ENCODE data around the gene SLC7A6.

SLC7A6 gene

DNA sequence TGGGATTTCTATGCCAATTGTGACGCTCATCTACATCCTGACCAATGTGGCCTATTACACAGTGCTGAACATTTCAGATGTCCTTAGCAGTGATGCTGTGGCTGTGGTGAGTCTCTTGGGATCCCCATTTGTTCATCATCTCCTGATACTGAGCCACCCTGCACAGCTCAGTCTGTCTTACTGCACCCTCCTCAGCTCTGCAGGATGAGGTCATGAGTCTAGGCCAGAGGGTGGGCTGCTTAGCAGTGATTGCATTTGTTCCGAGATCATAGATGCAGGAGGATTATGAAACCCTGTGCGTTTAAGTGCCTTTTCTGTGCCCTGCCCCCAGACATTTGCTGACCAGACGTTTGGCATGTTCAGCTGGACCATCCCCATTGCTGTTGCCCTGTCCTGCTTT lies 26.9 kb downstream of the SLC7A6 start:
- Mint-ChIP-seq H3K27me3 (no peaks in the 10 kb centered on the region), H3K9me3 (ENCODE audit: low read depth) (no peaks in the 10 kb centered on the region), H3K27ac (peak overlapping the region; percentile 96), H3K36me3 (peaks cover 21% of the 10 kb centered on the region), H3K4me1 (ENCODE audit: low read depth) (peaks cover 74% of the 10 kb centered on the region), H3K4me3 (peak overlapping the region; percentile 51)

DNA sequence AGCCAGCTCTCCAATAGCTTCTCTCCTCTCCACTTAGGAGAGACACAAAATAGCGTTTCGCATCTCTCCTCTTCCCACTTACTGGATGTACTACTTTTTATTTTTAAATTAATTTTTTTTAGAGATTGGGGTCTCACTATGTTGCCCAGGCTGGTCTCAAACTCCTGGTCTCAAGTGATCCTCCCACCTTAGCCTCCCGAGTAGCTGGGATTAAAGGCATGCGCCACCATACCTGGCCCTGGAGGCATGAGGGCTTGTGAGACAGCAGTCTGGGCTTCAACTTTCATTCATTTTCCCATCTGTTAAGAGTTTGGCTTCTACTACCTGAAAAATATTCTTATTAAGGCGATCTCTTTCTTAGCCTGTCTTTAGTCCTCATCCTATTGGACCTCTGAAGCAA lies 28.1 kb downstream of the SLC7A6 start:
- Mint-ChIP-seq H3K27ac (peak overlapping the region; percentile 96), H3K36me3 (peaks cover 12% of the 10 kb centered on the region), H3K27me3 (no peaks in the 10 kb centered on the region), H3K4me1 (ENCODE audit: low read depth) (peaks cover 66% of the 10 kb centered on the region), H3K9me3 (ENCODE audit: low read depth) (no peaks in the 10 kb centered on the region), H3K4me3 (no peak overlapping the region)

DNA sequence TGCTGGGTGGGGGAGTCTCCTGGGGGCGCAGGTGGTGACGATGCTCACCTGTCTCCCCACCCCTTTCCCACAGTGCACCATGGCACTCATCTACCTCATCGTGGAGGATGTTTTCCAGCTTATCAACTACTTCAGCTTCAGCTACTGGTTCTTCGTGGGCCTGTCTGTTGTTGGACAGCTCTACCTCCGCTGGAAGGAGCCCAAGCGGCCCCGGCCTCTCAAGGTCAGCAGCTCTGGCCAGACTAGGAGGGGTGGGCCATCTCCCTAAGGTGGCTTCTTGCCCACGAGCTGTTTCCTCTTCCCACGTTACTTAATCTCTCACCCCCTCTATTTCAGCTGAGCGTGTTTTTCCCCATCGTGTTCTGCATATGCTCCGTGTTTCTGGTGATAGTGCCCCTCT lies 32.0 kb downstream of the SLC7A6 start:
- H3K27ac Mint-ChIP-seq, result peak overlapping the region; percentile 67
- H3K9me3 Mint-ChIP-seq (ENCODE audit: low read depth), result no peaks in the 10 kb centered on the region
- peaks cover 45% of the 10 kb centered on the region for H3K4me1 Mint-ChIP-seq (ENCODE audit: low read depth)
- no peak overlapping the region for H3K4me3 Mint-ChIP-seq
- H3K36me3 Mint-ChIP-seq, result peaks cover 9% of the 10 kb centered on the region
- H3K27me3 Mint-ChIP-seq, result no peaks in the 10 kb centered on the region

DNA sequence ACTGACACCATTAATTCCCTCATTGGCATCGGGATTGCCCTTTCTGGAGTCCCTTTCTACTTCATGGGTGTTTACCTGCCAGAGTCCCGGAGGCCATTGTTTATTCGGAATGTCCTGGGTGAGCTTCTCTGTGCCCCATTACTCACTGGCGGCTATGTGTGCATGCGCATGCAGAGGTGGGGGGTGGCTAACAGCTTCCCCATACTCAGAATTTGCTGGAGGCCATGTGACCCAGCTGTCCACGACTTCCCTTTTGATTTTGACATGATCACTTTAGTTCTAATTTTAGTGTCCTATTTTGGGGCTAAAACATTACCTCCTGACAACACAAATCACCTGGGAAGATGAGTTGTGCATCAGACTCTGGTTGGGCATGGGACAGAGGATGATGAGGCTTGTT lies 32.4 kb downstream of the SLC7A6 start:
- Mint-ChIP-seq H3K4me3 (no peak overlapping the region), H3K9me3 (ENCODE audit: low read depth) (no peaks in the 10 kb centered on the region), H3K27ac (peak overlapping the region; percentile 67), H3K4me1 (ENCODE audit: low read depth) (peaks cover 41% of the 10 kb centered on the region), H3K27me3 (no peaks in the 10 kb centered on the region), H3K36me3 (peaks cover 11% of the 10 kb centered on the region)

DNA sequence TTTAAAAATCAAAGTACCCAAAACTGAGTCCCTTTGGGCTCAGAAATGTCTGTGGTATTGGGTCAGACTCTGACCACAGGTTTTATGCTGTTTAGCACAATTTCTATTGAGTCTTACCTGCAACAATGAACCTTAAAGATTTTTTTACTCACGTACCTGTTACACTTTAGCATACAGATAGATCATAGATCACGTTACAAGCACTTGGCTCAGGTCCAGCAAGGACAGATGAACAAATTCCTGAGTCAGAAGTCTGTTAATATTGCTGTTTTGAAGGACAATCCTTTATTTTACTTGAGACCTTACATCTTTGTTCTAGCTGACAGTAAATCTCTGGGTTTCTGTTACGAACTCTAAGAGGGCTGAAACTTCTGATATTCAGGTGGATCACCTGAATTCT lies 33.6 kb downstream of the SLC7A6 start:
- Mint-ChIP-seq H3K36me3 (peaks cover 17% of the 10 kb centered on the region), H3K27me3 (no peaks in the 10 kb centered on the region), H3K9me3 (ENCODE audit: low read depth) (no peaks in the 10 kb centered on the region), H3K27ac (peak overlapping the region; percentile 54), H3K4me1 (ENCODE audit: low read depth) (peaks cover 34% of the 10 kb centered on the region), H3K4me3 (no peak overlapping the region)

DNA sequence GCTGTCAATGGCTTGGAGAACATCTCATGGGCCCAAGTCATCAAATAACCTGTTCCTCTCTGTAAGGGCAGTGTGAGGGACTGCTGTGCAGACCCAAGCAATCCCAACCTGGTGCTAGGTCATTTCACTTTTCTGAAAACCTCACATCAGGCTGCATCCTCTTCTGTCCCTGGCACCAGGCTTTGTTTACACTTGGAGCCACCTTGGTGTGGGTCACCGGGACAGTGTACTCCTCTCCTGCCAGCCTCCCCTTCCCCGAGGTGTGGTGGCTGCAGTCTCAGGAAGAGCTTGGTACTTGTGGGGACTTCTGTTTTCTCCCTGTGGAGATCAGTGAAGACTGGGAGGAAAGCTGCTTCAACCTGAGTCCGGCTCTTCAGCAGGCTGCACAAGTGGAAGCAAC lies 34.0 kb downstream of the SLC7A6 start:
- Mint-ChIP-seq H3K4me1 (ENCODE audit: low read depth) (peaks cover 32% of the 10 kb centered on the region), H3K27ac (peak overlapping the region; percentile 54)

DNA sequence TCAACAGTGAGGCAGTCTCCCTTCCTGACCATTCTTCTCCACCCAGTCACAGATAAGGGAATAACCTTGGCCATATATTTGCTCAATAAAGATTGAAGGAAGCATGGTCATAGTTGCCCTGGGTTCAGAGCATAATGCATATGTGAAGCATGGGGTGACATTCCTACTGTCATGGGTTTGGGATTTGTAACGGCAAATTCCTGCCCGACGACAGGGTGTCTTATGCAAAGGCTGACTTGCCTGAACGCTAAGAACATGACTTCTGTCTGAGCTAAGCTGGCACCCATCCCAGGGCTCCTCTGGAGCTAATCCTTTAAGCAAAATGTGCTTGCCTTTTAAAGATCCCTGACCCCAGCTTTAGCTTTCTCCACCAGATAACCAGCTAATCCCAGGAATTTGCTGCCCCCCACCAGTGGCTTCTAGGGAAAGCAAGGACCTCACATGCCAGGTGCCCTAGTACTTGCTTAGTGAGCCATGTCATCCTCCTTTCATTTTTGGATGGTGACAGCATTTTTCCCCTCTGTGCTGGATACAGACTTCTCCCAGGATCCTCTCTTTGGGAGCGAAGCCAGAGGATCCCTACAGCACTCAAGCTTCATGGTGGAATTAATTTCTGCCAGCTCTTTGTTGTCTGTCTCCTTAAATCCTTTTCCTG lies 34.7 kb downstream of the SLC7A6 start:
- Mint-ChIP-seq H3K27me3 (no peaks in the 10 kb centered on the region), H3K27ac (peak overlapping the region; percentile 81), H3K4me3 (no peak overlapping the region), H3K9me3 (ENCODE audit: low read depth) (no peaks in the 10 kb centered on the region), H3K36me3 (peaks cover 12% of the 10 kb centered on the region), H3K4me1 (ENCODE audit: low read depth) (peaks cover 27% of the 10 kb centered on the region)

More for the DNA sequence above, 34.0 kb downstream of the SLC7A6 start:
- no peak overlapping the region for H3K4me3 Mint-ChIP-seq
- H3K9me3 Mint-ChIP-seq (ENCODE audit: low read depth), result no peaks in the 10 kb centered on the region
- peaks cover 17% of the 10 kb centered on the region for H3K36me3 Mint-ChIP-seq
- no peaks in the 10 kb centered on the region for H3K27me3 Mint-ChIP-seq

DNA sequence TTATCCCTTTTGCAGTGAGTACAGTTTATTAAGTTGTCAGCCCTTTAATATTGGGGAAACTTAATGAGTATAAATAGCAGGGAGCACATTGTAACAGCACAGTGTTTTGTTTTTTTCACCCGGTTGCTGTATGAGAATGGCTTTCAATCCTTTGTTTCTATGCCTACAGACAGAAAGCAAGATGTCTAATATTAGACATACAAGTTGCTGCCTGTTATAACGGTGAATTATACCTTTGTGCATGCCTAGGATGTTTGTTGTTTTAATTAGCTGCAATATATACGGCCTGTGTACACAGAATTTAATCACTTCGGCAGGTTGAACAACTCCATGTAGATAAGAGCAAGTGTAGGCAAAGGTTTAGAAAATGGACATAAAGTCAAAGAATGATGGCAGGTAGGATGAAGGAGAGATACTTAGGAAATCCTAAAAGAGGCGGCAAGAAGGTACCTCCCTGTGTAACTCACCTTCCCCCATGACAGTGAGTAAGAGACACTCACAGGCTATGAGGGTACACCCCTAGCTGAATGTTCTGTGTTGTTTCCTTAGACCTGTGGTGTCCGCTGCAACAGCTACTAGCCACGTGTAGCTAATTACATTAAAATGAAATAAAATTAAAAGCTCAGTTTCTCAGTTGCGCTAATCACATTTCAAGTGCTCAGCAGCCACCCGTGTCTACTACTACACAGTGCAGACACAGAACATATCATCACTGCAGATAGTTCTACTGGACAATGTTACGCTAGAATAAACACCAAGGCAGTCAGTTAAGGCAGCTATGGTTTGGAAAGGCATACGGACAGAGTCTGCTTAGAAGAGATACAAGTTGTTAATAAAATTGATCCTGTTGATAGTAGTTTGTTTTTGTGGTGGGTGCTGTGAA lies 35.5 kb downstream of the SLC7A6 start:
- peaks cover 25% of the 10 kb centered on the region for H3K4me1 Mint-ChIP-seq (ENCODE audit: low read depth)
- no peak overlapping the region for H3K4me3 Mint-ChIP-seq
- no peaks in the 10 kb centered on the region for H3K9me3 Mint-ChIP-seq (ENCODE audit: low read depth)
- H3K36me3 Mint-ChIP-seq, result peaks cover 10% of the 10 kb centered on the region
- peak overlapping the region; percentile 81 for H3K27ac Mint-ChIP-seq
- no peaks in the 10 kb centered on the region for H3K27me3 Mint-ChIP-seq

DNA sequence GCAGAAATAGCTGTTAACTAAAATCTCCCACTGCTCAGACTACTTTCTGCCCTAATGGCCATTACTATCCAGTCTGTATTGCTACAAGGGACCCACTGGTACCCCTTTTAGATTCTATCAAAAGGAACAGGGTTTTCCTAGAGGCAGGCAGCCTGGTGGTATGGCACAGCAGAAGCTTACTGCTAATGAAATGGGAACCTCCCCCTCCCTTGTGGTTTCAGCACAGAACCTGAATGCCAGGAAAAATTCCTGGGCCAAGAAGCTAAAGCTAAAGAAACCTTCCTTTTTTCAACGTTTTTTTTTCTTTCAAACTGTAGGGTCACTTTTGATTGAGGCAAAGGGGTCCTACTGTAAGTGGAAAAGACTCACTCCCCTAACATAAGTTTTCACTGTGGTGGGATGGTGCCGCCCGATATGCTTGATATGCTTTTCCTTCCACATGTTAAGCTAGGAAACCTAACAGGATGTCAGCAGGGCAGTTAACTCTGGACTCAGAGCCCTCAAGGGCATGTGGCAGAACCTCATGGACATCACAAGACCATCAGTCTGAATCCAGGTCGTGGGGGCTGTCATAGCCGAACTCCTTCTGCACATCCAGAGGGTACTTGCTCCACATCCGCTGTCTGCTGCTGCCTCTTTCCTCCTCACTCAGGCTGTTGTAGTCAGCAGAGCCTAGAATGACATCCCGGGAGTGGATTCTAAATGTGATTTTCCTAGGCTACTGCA lies 36.6 kb downstream of the SLC7A6 start:
- H3K27me3 Mint-ChIP-seq, result no peaks in the 10 kb centered on the region
- peak overlapping the region; percentile 46 for H3K27ac Mint-ChIP-seq
- peaks cover 10% of the 10 kb centered on the region for H3K36me3 Mint-ChIP-seq
- peaks cover 25% of the 10 kb centered on the region for H3K4me1 Mint-ChIP-seq (ENCODE audit: low read depth)
- H3K4me3 Mint-ChIP-seq, result no peak overlapping the region
- no peaks in the 10 kb centered on the region for H3K9me3 Mint-ChIP-seq (ENCODE audit: low read depth)

DNA sequence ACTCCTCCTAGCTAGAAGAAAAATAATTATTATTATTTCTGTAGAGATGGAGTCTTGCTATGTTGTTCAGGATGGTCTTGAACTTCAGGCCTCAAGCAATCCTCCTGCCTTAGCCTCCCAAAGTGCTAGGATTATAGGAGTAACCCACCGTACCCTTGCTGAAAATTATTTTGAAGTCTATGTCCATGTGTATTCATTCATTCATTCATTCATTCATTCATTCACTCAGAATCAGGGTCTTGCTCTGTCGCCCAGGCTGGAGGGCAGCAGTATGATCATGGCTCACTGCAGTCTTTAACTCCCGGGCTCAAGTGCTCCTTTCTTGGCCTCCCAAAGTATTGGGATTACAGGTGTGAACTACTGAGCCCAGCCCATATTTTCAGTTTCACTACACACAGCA lies 42.3 kb downstream of the SLC7A6 start:
- H3K4me1 Mint-ChIP-seq (ENCODE audit: low read depth), result peaks cover 28% of the 10 kb centered on the region
- H3K4me3 Mint-ChIP-seq, result no peak overlapping the region
- peaks cover 14% of the 10 kb centered on the region for H3K36me3 Mint-ChIP-seq
- peak overlapping the region; percentile 50 for H3K27ac Mint-ChIP-seq
- H3K27me3 Mint-ChIP-seq, result no peaks in the 10 kb centered on the region
- no peaks in the 10 kb centered on the region for H3K9me3 Mint-ChIP-seq (ENCODE audit: low read depth)

DNA sequence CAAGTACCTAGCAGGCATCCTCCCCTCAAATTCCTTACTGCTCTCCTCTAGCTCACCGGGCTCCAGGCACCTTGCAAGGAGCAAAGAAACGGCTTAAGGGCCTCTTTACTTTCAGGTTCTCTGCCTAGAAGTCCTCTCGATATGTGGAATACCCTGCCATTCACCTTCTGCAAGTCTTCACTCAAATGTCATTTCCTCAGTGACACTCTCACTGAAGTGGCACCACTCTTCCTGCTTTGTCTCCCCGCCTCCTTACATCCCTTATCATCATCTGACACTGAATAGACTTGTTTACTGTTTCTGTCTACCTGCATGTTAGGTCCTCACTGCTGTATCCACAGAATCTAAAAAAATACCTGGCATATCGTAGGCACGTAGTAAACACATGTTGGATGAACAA lies 45.5 kb downstream of the SLC7A6 start:
- H3K4me1 Mint-ChIP-seq (ENCODE audit: low read depth), result peaks cover 44% of the 10 kb centered on the region
- H3K27me3 Mint-ChIP-seq, result no peaks in the 10 kb centered on the region
- peak overlapping the region; percentile 99 for H3K4me3 Mint-ChIP-seq
- no peaks in the 10 kb centered on the region for H3K9me3 Mint-ChIP-seq (ENCODE audit: low read depth)
- peak overlapping the region; percentile 98 for H3K27ac Mint-ChIP-seq
- H3K36me3 Mint-ChIP-seq, result peaks cover 10% of the 10 kb centered on the region

DNA sequence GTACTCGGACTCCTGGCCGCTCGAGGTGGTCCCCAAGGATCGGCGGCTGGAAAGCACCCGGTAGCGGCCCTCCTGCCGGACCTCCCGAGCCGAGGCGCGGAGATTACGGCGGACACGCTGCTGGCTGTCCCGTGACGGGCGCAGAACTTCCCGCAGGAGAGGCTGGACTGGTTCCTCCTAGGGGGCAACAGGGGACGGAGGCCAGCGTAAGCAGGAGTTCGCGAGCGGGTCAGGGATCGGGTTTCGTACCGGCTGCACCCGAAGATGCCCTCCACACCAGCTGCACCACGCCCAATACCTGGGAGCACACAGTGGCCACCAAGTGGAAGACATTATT lies 46.1 kb downstream of the SLC7A6 start:
- H3K4me3 Mint-ChIP-seq, result peak overlapping the region; percentile 99
- peaks cover 10% of the 10 kb centered on the region for H3K36me3 Mint-ChIP-seq
- H3K4me1 Mint-ChIP-seq (ENCODE audit: low read depth), result peaks cover 47% of the 10 kb centered on the region
- no peaks in the 10 kb centered on the region for H3K9me3 Mint-ChIP-seq (ENCODE audit: low read depth)
- no peaks in the 10 kb centered on the region for H3K27me3 Mint-ChIP-seq
- H3K27ac Mint-ChIP-seq, result peak overlapping the region; percentile 98

DNA sequence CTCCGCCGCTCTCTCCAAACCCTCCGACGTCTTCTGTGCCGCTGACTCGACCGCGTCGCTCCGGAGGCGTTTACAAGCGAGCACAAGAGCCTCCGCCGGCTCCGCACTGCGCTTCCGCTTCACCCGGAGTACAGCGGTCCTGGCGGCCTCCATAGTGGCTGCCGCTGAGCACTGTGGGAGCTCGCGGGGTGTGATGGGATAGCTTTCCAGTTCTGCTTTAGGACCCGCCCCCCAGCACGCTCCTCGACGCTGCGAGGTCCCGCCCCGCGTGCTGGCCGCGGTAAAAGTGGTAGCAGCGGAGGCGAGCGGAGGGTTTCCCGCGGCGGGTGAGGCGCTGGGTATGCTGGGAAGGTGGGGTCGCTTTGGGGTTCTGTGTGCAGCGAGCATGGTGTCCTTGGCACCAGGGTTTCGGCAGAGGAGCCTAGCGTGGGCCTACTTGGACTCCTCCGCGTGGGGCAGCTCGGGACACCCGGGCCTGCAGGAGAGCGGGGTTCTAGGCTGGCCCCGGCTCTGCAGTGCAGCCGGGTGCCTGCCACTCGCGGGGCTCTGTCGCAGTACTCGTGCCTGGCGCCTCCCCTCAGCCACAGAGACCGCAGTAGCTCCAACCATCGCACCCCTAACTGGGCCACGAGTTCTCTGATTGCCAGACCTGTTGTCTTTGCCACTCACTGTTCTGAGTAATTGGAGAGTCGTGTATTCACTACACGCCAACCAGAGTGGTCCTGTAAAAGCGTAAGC lies 46.6 kb downstream of the SLC7A6 start, which contains the start of the genes PRMT7 and SLC7A6OS:
Gene PRMT7 (plus strand): TSS at position 246 of the 738 bp plus-strand sequence. CDS start 4,961 bp downstream, outside the sequence.
Gene SLC7A6OS (minus strand): TSS at position 173 of the 738 bp plus-strand sequence. CDS start 20 bp downstream, at position 153.
- H3K4me1 Mint-ChIP-seq (ENCODE audit: low read depth), result peaks cover 50% of the 10 kb centered on the region

DNA sequence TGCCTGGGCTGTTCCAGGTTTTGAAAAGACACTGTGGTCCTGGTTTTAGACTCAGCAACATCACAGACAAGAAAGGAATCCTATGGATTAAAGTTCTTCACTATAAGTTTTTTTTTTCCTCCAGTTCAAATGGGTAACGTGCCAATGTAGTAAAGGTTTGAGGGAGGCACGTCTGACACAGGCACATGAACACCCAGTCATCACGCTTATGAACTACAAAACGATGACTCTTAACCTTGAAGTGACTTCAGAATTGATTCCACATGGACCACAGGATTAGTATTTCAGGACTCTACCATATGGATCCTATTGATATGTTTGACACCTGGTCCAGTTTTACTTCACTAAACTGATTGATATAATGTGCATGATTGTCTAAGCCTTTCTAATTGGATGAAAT lies 48.8 kb downstream of the SLC7A6 start:
- H3K4me1 Mint-ChIP-seq (ENCODE audit: low read depth), result peaks cover 43% of the 10 kb centered on the region
- H3K9me3 Mint-ChIP-seq (ENCODE audit: low read depth), result no peaks in the 10 kb centered on the region
- H3K4me3 Mint-ChIP-seq, result peak overlapping the region; percentile 57
- H3K36me3 Mint-ChIP-seq, result peaks cover 12% of the 10 kb centered on the region
- peak overlapping the region; percentile 18 for H3K27ac Mint-ChIP-seq
- no peaks in the 10 kb centered on the region for H3K27me3 Mint-ChIP-seq

More for the DNA sequence above, 46.6 kb downstream of the SLC7A6 start, which contains the start of the genes PRMT7 and SLC7A6OS:
- H3K36me3 Mint-ChIP-seq, result peaks cover 13% of the 10 kb centered on the region
- no peaks in the 10 kb centered on the region for H3K9me3 Mint-ChIP-seq (ENCODE audit: low read depth)
- no peaks in the 10 kb centered on the region for H3K27me3 Mint-ChIP-seq
- H3K4me3 Mint-ChIP-seq, result peak within 1 kb of the TSS; percentile 99
- H3K27ac Mint-ChIP-seq, result peak within 1 kb of the TSS; percentile 98
